HepG2 (cell line): ENCODE measurements around the gene FAM110D. TPM values are rescaled to one million over a fixed set of nuclear protein-coding genes. Genes with fewer than 3 reads are reported as not detected.

Experiments
- ATAC-seq: fragments of 200-7000 bp; cut with Tn5 transposase; 3 replicates; pipeline ENCODE4 v1.9.1; 2020; ENCODE audit warnings: mild to moderate bottlenecking, moderate library complexity
- BruUV-seq: library from RNA; stranded (reverse); fragments of 400-500 nt; replicated peaks from 2 replicates; lab custom pipeline; 2021; lab: Mats Ljungman, UMichigan
- CTCF ChIA-PET: fragments of 300-600 bp; formaldehyde crosslinking; extraction: SDS; loops from one replicate; lab custom pipeline; 2021; ENCODE audit warnings: low total read pairs, inconsistent platforms, low intra/inter-chr PET ratio; lab: Yijun Ruan, JAX
- POLR2A ChIA-PET: fragments of 350-600 bp; sonication (Branson Sonifier 250); formaldehyde crosslinking; loops from one replicate; lab custom pipeline; 2020; ENCODE audit warnings: antibody characterized with exemption, inconsistent platforms; lab: Yijun Ruan, JAX
- DNase-seq: peaks from one replicate; pipeline ENCODE4 v3.0.0-alpha.2; 2015; ENCODE audit warnings: low spot score
- FAIRE-seq: peaks from 3 replicates; lab custom pipeline; 2011; peaks lifted over from hg19 to GRCh38; lab: Jason Lieb, UNC
- H2AFZ ChIP-seq: one replicate; pipeline ENCODE4 v1.6.1; 2011; ENCODE audit warnings: low read length, inconsistent platforms
- H3K27ac ChIP-seq: fragments of 300-600 bp; 3 replicates; pipeline ENCODE4 v1.8.0; 2011; ENCODE audit warnings: mixed run types, mild to moderate bottlenecking, mixed read lengths, low read length, inconsistent platforms; ENCODE audit not compliant: insufficient read depth; ENCODE audit errors: extremely low read length
- H3K27me3 ChIP-seq, 2 experiments: fragments of 200-600 bp in 1 of 2; 2 replicates in 1 of 2; 3 replicates in 1 of 2; pipeline versions ENCODE4 v1.6.0 to v1.8.0; 2011; ENCODE audit warnings: low read length in 2 of 2, mild to moderate bottlenecking in 2 of 2, moderate library complexity in 2 of 2, inconsistent platforms in 1 of 2; ENCODE audit not compliant: insufficient read depth in 2 of 2, control insufficient read depth in 1 of 2
- H3K36me3 ChIP-seq, 2 experiments: fragments of 200-600 bp in 1 of 2; replicated peaks in 1 of 2; 2 replicates in 1 of 2; 3 replicates in 1 of 2; pipeline versions ENCODE4 v1.5.1 to v1.8.0; 2011; ENCODE audit warnings: low read length in 2 of 2, inconsistent platforms in 1 of 2; ENCODE audit not compliant: insufficient read depth in 2 of 2, control insufficient read depth in 1 of 2
- H3K4me1 ChIP-seq: 2 replicates; pipeline ENCODE4 v1.5.1; 2012; ENCODE audit warnings: low read length, inconsistent platforms; ENCODE audit not compliant: insufficient read depth
- H3K4me2 ChIP-seq: 2 replicates; pipeline ENCODE4 v1.6.0; 2011; ENCODE audit warnings: low read depth, low read length, inconsistent platforms
- H3K4me3 ChIP-seq, 3 experiments: fragments of 200-600 bp in 1 of 3; sonication (generic), shearing (Covaris generic) in 1 of 3; replicated peaks in 1 of 3; 2 replicates each; pipeline ENCODE4 v1.5.1; 2011 to 2016; ENCODE audit warnings: low read length in 3 of 3, inconsistent platforms in 2 of 3, low read depth in 2 of 3, mild to moderate bottlenecking in 2 of 3, control low read depth in 1 of 3, mixed read lengths in 1 of 3; ENCODE audit not compliant: insufficient read depth in 1 of 3
- H3K79me2 ChIP-seq: one replicate; pipeline ENCODE4 v1.6.1; 2011; ENCODE audit warnings: low read length, inconsistent platforms; ENCODE audit not compliant: insufficient read depth
- H3K9ac ChIP-seq: 2 replicates; pipeline ENCODE4 v1.6.0; 2011; ENCODE audit warnings: mild to moderate bottlenecking, low read depth, low read length, inconsistent platforms; ENCODE audit not compliant: insufficient read depth
- H3K9me3 ChIP-seq: 2 replicates; pipeline ENCODE4 v1.5.1; 2012; ENCODE audit warnings: mild to moderate bottlenecking, low read length
- H4K20me1 ChIP-seq: 2 replicates; pipeline ENCODE4 v1.6.0; 2011; ENCODE audit warnings: inconsistent platforms, mild to moderate bottlenecking, low read length, moderate library complexity; ENCODE audit not compliant: insufficient read depth
- FOSL2 ChIP-seq: sonication (generic); formaldehyde crosslinking; IDR thresholded peaks from 2 replicates; pipeline ENCODE4 v1.4.0; 2020; ENCODE audit warnings: missing genetic modification reagents
- FOXA3 ChIP-seq: IDR thresholded peaks from 2 replicates; pipeline ENCODE4 v1.6.1; 2016; ENCODE audit warnings: missing genetic modification reagents, missing compliant biosample characterization
- FOXP1 ChIP-seq, 2 experiments: fragments of 450-650 bp in 1 of 2; IDR thresholded peaks; 2 replicates each; pipeline ENCODE4 v1.6.1; 2017 to 2018; ENCODE audit warnings: antibody characterized with exemption in 1 of 2
- GATAD2A ChIP-seq: IDR thresholded peaks from 2 replicates; pipeline ENCODE4 v1.6.1; 2016
- GFI1 ChIP-seq: sonication (generic); formaldehyde crosslinking; IDR thresholded peaks from 2 replicates; pipeline ENCODE4 v1.5.0; 2020; ENCODE audit warnings: missing genetic modification reagents, mild to moderate bottlenecking, borderline replicate concordance
- HOMEZ ChIP-seq: IDR thresholded peaks from 2 replicates; pipeline ENCODE4 v1.6.1; 2016; ENCODE audit warnings: low read depth
- IRF1 ChIP-seq: sonication (generic); formaldehyde crosslinking; IDR thresholded peaks from 2 replicates; pipeline ENCODE4 v1.4.0; 2020; ENCODE audit warnings: low read depth, mild to moderate bottlenecking, missing genetic modification reagents
- KAT2B ChIP-seq: fragments of 150-350 bp; IDR thresholded peaks from 2 replicates; pipeline ENCODE4 v1.6.1; 2014; ENCODE audit warnings: low read depth, low read length, borderline replicate concordance
- NR2C2 ChIP-seq: sonication (generic); formaldehyde crosslinking; IDR thresholded peaks from 2 replicates; pipeline ENCODE4 v1.4.0; 2020; ENCODE audit warnings: missing genetic modification reagents, mild to moderate bottlenecking, moderate library complexity, borderline replicate concordance
- NR2F1 ChIP-seq, 2 experiments: fragments of 450-650 bp in 1 of 2; formaldehyde crosslinking in 1 of 2; IDR thresholded peaks; 2 replicates each; pipeline versions ENCODE4 v1.5.0 to v1.6.1; 2016 to 2020; ENCODE audit warnings: mild to moderate bottlenecking in 1 of 2, missing compliant biosample characterization in 1 of 2, missing genetic modification reagents in 1 of 2, moderate library complexity in 1 of 2
- ZNF264 ChIP-seq: sonication (generic); formaldehyde crosslinking; IDR thresholded peaks from 2 replicates; pipeline ENCODE4 v1.4.0; 2020; ENCODE audit warnings: missing genetic modification reagents
- ZNF30 ChIP-seq: sonication (generic); formaldehyde crosslinking; IDR thresholded peaks from 2 replicates; pipeline ENCODE4 v1.5.0; 2020; ENCODE audit warnings: mild to moderate bottlenecking, missing genetic modification reagents
- ZNF354B ChIP-seq: sonication (generic); formaldehyde crosslinking; IDR thresholded peaks from 2 replicates; pipeline ENCODE4 v1.8.0; 2022; ENCODE audit warnings: mild to moderate bottlenecking, missing genetic modification reagents
- WGBS: methylation state at CpG from one replicate; pipeline ENCODE4 v1.1.6; 2017; ENCODE audit warnings: low lambda C conversion rate; 5-methylcytosine and 5-hydroxymethylcytosine counted together
- in situ Hi-C: cut with HindIII; loops from 2 replicates; pipeline ENCODE4 v1.10.0; 2017; ENCODE audit warnings: low pct_unique_long_range_greater_than_20kb; ENCODE audit not compliant: extremely low pct_ligation_motif_present
- intact Hi-C: fragments of 100-400 bp; cut with micrococcal nuclease; formaldehyde crosslinking; loops from one replicate; pipeline ENCODE4 v1.10.0; 2022; ENCODE audit not compliant: unreplicated experiment
- polyA plus RNA-seq, 8 experiments: library from polyadenylated mRNA; depleted of rRNA in 3 of 8; stranded (reverse) in 7 of 8; unstranded in 1 of 8; fragments of >200 nt; fragmentation: Illumina TruSeq in 4 of 8; extraction: Trizol in 4 of 8; gene quantifications; 2 replicates each; pipeline versions ENCODE4 v1.2.1 to v1.2.3, GENCODE V29; 2011 to 2016; ENCODE audit warnings: low read depth in 4 of 8, missing spikeins in 1 of 8, mixed read lengths in 1 of 8; ENCODE audit not compliant: insufficient read depth in 1 of 8
- total RNA-seq, 5 experiments: library from RNA; depleted of rRNA; stranded (reverse); fragments of >200 nt; fragmentation: Illumina TruSeq; extraction: Trizol; gene quantifications; 2 replicates each; pipeline ENCODE4 v1.2.3, GENCODE V29; 2016; ENCODE audit warnings: low read depth in 1 of 5

The FAM110D gene
- total and polyA plus RNA-seq, 2 of the 13 experiments (the other 11 are each of a cell fraction or from before 2014, with no cell fraction given): not detected

DNA sequence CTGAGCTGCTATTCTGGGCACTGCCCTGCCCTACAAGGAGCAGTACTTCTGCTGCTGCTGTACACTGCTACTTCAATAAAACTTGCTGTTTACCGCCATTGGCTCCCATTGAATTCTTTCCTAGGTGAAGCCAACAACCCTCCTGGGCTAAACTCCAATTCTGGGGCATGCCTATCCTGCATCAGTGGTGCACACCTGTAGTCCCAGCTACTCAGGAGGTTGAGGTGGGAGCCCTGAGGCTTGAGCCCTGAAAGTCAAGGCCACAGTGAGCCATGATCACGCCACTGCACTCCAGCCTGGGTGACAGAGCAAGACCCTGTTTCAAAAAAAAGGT lies 26.1 kb upstream of the FAM110D start (continued):
- TF ChIP-seq HOMEZ (CRISPR knock-in tag): no peak

GRCh38 chr1:26134466-26134865 lies 24.4 kb upstream of the FAM110D start:
- H3K27ac ChIP-seq: no peak overlapping the region
- H3K27me3 ChIP-seq: no peaks in the 10 kb centered on the region
- TF ChIP-seq FOSL2 (CRISPR knock-in tag) (peak; percentile 47), FOXP1 (IDR thresholded peaks at IDR 0.05) (no peak), FOXP1 (CRISPR knock-in tag; IDR thresholded peaks at IDR 0.05) (no peak), FOXA3 (CRISPR knock-in tag) (peak; percentile 32; the same call in 1 of the 2 replicates), KAT2B (peak; percentile 98), GATAD2A (peak; percentile 25; the same call in 1 of the 2 replicates), NR2F1 (CRISPR knock-in tag; IDR thresholded peaks at IDR 0.05) (peak in 1 of 2 experiments; percentile 37; a peak in 1 of 4 replicates), ZNF30 (CRISPR knock-in tag) (no peak), NR2C2 (CRISPR knock-in tag) (no peak), IRF1 (no peak), ZNF354B (CRISPR knock-in tag) (no peak), ZNF264 (CRISPR knock-in tag) (no peak), GFI1 (CRISPR knock-in tag) (peak; percentile 47; the same call in 1 of the 2 replicates)
- TF ChIP-seq, all 625 proteins: peak for 6
- intact Hi-C loops (no loop called here), in situ Hi-C loops (no loop called here)
- no peak overlapping the region for H3K9ac ChIP-seq
- DNase-seq (no peak), ATAC-seq (no peak), FAIRE-seq (no peak)
- no peaks in the 10 kb centered on the region for H3K79me2 ChIP-seq
- ChIA-PET POLR2A (no interaction called here), CTCF (no interaction called here)
- no peaks in the 10 kb centered on the region for H4K20me1 ChIP-seq
- no peaks in the 10 kb centered on the region for H3K9me3 ChIP-seq
- H3K4me2 ChIP-seq: no peak overlapping the region
- 4% methylated on average over 3 of the region's 3 CpGs for WGBS
- BruUV-seq: no TSS peak
- H2AFZ ChIP-seq: no peak overlapping the region
- H3K36me3 ChIP-seq: no peaks in the 10 kb centered on the region
- H3K4me1 ChIP-seq: 0 out of 2 replicates have a peak, but pooled peaks cover 9% of the 10 kb centered on the region
- H3K4me3 ChIP-seq: no peak overlapping the region
